HepG2 (cell line): ENCODE measurements around the gene RAPGEF2. TPM values are rescaled to one million over a fixed set of nuclear protein-coding genes. Genes with fewer than 3 reads are reported as not detected.

Experiments used
- CREB1 ChIP-seq, 2 experiments: fragments of 450-650 bp in 1 of 2; IDR thresholded peaks; 2 replicates each; pipeline ENCODE4 v1.6.1; 2016 to 2017; ENCODE audit warnings: control low read depth in 1 of 2, mild to moderate bottlenecking in 1 of 2, missing compliant biosample characterization in 1 of 2, missing genetic modification characterization in 1 of 2
- FOXA3 ChIP-seq: IDR thresholded peaks from 2 replicates; pipeline ENCODE4 v1.6.1; 2016; ENCODE audit warnings: missing genetic modification reagents, missing compliant biosample characterization
- FOXP4 ChIP-seq: sonication (generic); formaldehyde crosslinking; IDR thresholded peaks from 2 replicates; pipeline ENCODE4 v1.4.0; 2020; ENCODE audit warnings: missing genetic modification reagents
- HNF1A ChIP-seq, 2 experiments: sonication (generic) in 1 of 2; formaldehyde crosslinking in 1 of 2; IDR thresholded peaks; 2 replicates each; pipeline versions ENCODE4 v1.4.0 to v1.6.1; 2016 to 2020; ENCODE audit warnings: borderline replicate concordance in 1 of 2, low read depth in 1 of 2, mild to moderate bottlenecking in 1 of 2, missing genetic modification reagents in 1 of 2
- KAT8 ChIP-seq: IDR thresholded peaks from 2 replicates; pipeline ENCODE4 v1.6.1; 2016; ENCODE audit warnings: missing genetic modification reagents, missing compliant biosample characterization
- KDM3A ChIP-seq: IDR thresholded peaks from 2 replicates; pipeline ENCODE4 v1.6.1; 2018; ENCODE audit warnings: low read depth, missing compliant biosample characterization
- KLF13 ChIP-seq: sonication (generic); formaldehyde crosslinking; IDR thresholded peaks from 2 replicates; pipeline ENCODE4 v1.4.0; 2020; ENCODE audit warnings: mild to moderate bottlenecking, missing genetic modification reagents
- PPARG ChIP-seq: conservative IDR thresholded peaks from 2 replicates; pipeline ENCODE4 v1.6.1; 2016; ENCODE audit warnings: missing biosample characterization, missing genetic modification reagents
- SIN3A ChIP-seq: IDR thresholded peaks from 2 replicates; pipeline ENCODE4 v1.6.1; 2011; ENCODE audit warnings: low read depth, mild to moderate bottlenecking, control low read depth, low read length, borderline replicate concordance
- SOX13 ChIP-seq, 3 experiments: fragments of 450-650 bp in 1 of 3; sonication (generic) in 1 of 3; formaldehyde crosslinking in 1 of 3; IDR thresholded peaks in 2 of 3; conservative IDR thresholded peaks in 1 of 3; 2 replicates each; pipeline versions ENCODE4 v1.5.0 to v1.6.1; 2016 to 2020; ENCODE audit warnings: antibody characterized with exemption in 1 of 3, mild to moderate bottlenecking in 1 of 3, missing compliant biosample characterization in 1 of 3, missing genetic modification reagents in 1 of 3, moderate library complexity in 1 of 3
- TERF1 ChIP-seq: sonication (generic); formaldehyde crosslinking; IDR thresholded peaks from 2 replicates; pipeline ENCODE4 v1.8.0; 2022; ENCODE audit warnings: mild to moderate bottlenecking, missing genetic modification reagents, moderate library complexity
- ZNF331 ChIP-seq: sonication (generic); formaldehyde crosslinking; IDR thresholded peaks from 2 replicates; pipeline ENCODE4 v1.4.0; 2020; ENCODE audit warnings: missing genetic modification reagents
- ZNF780A ChIP-seq: sonication (generic); formaldehyde crosslinking; IDR thresholded peaks from 2 replicates; pipeline ENCODE4 v1.8.0; 2022; ENCODE audit warnings: mild to moderate bottlenecking, missing genetic modification reagents, moderate library complexity
- polyA plus RNA-seq, 8 experiments: library from polyadenylated mRNA; depleted of rRNA in 3 of 8; stranded (reverse) in 7 of 8; unstranded in 1 of 8; fragments of >200 nt; fragmentation: Illumina TruSeq in 4 of 8; extraction: Trizol in 4 of 8; gene quantifications; 2 replicates each; pipeline versions ENCODE4 v1.2.1 to v1.2.3, GENCODE V29; 2011 to 2016; ENCODE audit warnings: low read depth in 4 of 8, missing spikeins in 1 of 8, mixed read lengths in 1 of 8; ENCODE audit not compliant: insufficient read depth in 1 of 8
- total RNA-seq, 5 experiments: library from RNA; depleted of rRNA; stranded (reverse); fragments of >200 nt; fragmentation: Illumina TruSeq; extraction: Trizol; gene quantifications; 2 replicates each; pipeline ENCODE4 v1.2.3, GENCODE V29; 2016; ENCODE audit warnings: low read depth in 1 of 5
- TF ChIP-seq, protein P1 (sequence below): sonication (generic); formaldehyde crosslinking; IDR thresholded peaks from 2 replicates; pipeline ENCODE4 v1.4.0; 2020; ENCODE audit warnings: missing genetic modification reagents, borderline replicate concordance
- TF ChIP-seq, protein P2 (sequence below): sonication (generic); formaldehyde crosslinking; IDR thresholded peaks from 2 replicates; pipeline ENCODE4 v1.8.0; 2022; ENCODE audit warnings: missing genetic modification reagents, low read depth, mild to moderate bottlenecking, borderline replicate concordance

RAPGEF2 gene
- total and polyA plus RNA-seq, 2 of the 13 experiments (the other 11 are each of a cell fraction or from before 2014, with no cell fraction given) = 19.2 to 23.0 TPM

GRCh38 chr4:159104694-159105414, 2.0 kb downstream of the RAPGEF2 start (continued):
- peak; percentile 21; the same call in 1 of the 2 replicates for TF ChIP-seq HNF1A (IDR thresholded peaks at IDR 0.05; ENCODE audit: low read depth)
- no peak for TF ChIP-seq HNF1A (CRISPR knock-in tag; IDR thresholded peaks at IDR 0.05; ENCODE audit: borderline replicate concordance)
- TF ChIP-seq ZNF780A (CRISPR knock-in tag) = 0 out of 2 replicates have a peak, but pooled peaks have one; percentile 19
- TF ChIP-seq, protein P1, sequence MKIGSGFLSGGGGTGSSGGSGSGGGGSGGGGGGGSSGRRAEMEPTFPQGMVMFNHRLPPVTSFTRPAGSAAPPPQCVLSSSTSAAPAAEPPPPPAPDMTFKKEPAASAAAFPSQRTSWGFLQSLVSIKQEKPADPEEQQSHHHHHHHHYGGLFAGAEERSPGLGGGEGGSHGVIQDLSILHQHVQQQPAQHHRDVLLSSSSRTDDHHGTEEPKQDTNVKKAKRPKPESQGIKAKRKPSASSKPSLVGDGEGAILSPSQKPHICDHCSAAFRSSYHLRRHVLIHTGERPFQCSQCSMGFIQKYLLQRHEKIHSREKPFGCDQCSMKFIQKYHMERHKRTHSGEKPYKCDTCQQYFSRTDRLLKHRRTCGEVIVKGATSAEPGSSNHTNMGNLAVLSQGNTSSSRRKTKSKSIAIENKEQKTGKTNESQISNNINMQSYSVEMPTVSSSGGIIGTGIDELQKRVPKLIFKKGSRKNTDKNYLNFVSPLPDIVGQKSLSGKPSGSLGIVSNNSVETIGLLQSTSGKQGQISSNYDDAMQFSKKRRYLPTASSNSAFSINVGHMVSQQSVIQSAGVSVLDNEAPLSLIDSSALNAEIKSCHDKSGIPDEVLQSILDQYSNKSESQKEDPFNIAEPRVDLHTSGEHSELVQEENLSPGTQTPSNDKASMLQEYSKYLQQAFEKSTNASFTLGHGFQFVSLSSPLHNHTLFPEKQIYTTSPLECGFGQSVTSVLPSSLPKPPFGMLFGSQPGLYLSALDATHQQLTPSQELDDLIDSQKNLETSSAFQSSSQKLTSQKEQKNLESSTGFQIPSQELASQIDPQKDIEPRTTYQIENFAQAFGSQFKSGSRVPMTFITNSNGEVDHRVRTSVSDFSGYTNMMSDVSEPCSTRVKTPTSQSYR (CRISPR knock-in tag) = 0 out of 2 replicates have a peak, but pooled peaks have one; percentile 17
- peak; percentile 63; the same call in 1 of the 2 replicates for TF ChIP-seq FOXP4 (CRISPR knock-in tag)
- no peak for TF ChIP-seq CREB1 (IDR thresholded peaks at IDR 0.05)
- TF ChIP-seq CREB1 (CRISPR knock-in tag; IDR thresholded peaks at IDR 0.05) = peak; percentile 43
- TF ChIP-seq TERF1 (CRISPR knock-in tag) = no peak
- TF ChIP-seq SOX13 (IDR thresholded peaks at IDR 0.05) = no peak
- TF ChIP-seq SOX13 (CRISPR knock-in tag; conservative IDR thresholded peaks at IDR 0.05 in 1 of 2, IDR thresholded peaks at IDR 0.05 in 1 of 2) = peak in 1 of 2 experiments; percentile 34; a peak in 1 of 4 replicates
- TF ChIP-seq FOXA3 (CRISPR knock-in tag) = 0 out of 2 replicates have a peak, but pooled peaks have one; percentile 26
- peak; percentile 18; the same call in 1 of the 2 replicates for TF ChIP-seq ZNF331 (CRISPR knock-in tag)
- peak; percentile 53; the same call in 1 of the 2 replicates for TF ChIP-seq SIN3A
- TF ChIP-seq KDM3A = no peak
- peak; percentile 45; the same call in 1 of the 2 replicates for TF ChIP-seq KAT8 (CRISPR knock-in tag)
- TF ChIP-seq, protein P2, sequence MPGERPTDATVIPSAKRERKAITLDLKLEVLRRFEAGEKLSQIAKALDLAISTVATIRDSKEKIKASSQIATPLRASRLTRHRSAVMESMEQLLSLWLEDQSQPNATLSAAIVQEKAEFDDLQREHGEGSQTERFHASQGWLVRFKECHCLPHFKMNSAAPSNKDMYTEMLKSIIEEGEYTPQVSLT = no peak
- TF ChIP-seq PPARG = peak; percentile 79; the same call in 1 of the 2 replicates
- no peak for TF ChIP-seq KLF13
